Measurements from ENCODE around the gene CAMLG. TPM values are rescaled to one million over a fixed set of nuclear protein-coding genes. Genes with fewer than 3 reads are reported as not detected.

CAMLG gene
- total and polyA plus RNA-seq, 9 of the 15 experiments (the other 6 are each of a cell fraction or from before 2014, with no cell fraction given) = 11.3 to 22.0 (median 16.3) TPM

GRCh38 chr5:134758504-134759341 lies 20.4 kb downstream of the CAMLG start, which contains the start of gene DDX46 (continued):
- TF ChIP-seq, protein P1, sequence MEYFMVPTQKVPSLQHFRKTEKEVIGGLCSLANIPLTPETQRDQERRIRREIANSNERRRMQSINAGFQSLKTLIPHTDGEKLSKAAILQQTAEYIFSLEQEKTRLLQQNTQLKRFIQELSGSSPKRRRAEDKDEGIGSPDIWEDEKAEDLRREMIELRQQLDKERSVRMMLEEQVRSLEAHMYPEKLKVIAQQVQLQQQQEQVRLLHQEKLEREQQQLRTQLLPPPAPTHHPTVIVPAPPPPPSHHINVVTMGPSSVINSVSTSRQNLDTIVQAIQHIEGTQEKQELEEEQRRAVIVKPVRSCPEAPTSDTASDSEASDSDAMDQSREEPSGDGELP (CRISPR knock-in tag; IDR thresholded peaks at IDR 0.05; ENCODE audit: borderline replicate concordance) = peak; percentile 99
- TF ChIP-seq, protein P2, sequence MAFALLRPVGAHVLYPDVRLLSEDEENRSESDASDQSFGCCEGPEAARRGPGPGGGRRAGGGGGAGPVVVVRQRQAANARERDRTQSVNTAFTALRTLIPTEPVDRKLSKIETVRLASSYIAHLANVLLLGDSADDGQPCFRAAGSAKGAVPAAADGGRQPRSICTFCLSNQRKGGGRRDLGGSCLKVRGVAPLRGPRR (CRISPR knock-in tag; IDR thresholded peaks at IDR 0.05) = no peak
- TF ChIP-seq PRMT5 (CRISPR knock-in tag; IDR thresholded peaks at IDR 0.05) = no peak
- peak; percentile 85 for TF ChIP-seq MYC (IDR thresholded peaks at IDR 0.05; ENCODE audit: low read depth, low read length)
- TF ChIP-seq MYC (CRISPR knock-in tag; IDR thresholded peaks at IDR 0.05; ENCODE audit: borderline replicate concordance, low read depth) = no peak
- no peak for TF ChIP-seq PATZ1 (CRISPR knock-in tag; IDR thresholded peaks at IDR 0.05; ENCODE audit: borderline replicate concordance)
- TF ChIP-seq, protein P3, sequence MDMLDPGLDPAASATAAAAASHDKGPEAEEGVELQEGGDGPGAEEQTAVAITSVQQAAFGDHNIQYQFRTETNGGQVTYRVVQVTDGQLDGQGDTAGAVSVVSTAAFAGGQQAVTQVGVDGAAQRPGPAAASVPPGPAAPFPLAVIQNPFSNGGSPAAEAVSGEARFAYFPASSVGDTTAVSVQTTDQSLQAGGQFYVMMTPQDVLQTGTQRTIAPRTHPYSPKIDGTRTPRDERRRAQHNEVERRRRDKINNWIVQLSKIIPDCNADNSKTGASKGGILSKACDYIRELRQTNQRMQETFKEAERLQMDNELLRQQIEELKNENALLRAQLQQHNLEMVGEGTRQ (CRISPR knock-in tag; IDR thresholded peaks at IDR 0.05) = no peak
- peak in 1 of 2 experiments; percentile 22; a peak in 1 of 4 replicates for TF ChIP-seq ETV6 (IDR thresholded peaks at IDR 0.05; ENCODE audit: borderline replicate concordance in 1 of 2, low read depth in 2 of 2, low read length in 1 of 2)
- TF ChIP-seq ETV6 (CRISPR knock-in tag; IDR thresholded peaks at IDR 0.05; ENCODE audit: borderline replicate concordance) = no peak; the same call in 1 of the 2 replicates
- TF ChIP-seq ARID2 (IDR thresholded peaks at IDR 0.05) = no peak
- TF ChIP-seq ZNF217 (CRISPR knock-in tag; IDR thresholded peaks at IDR 0.05) = no peak
- peak; percentile 61 for TF ChIP-seq FUS (optimal IDR thresholded peaks at IDR 0.05; ENCODE audit: low read depth, low read length)
- TF ChIP-seq NFATC3 (IDR thresholded peaks at IDR 0.05) = no peak
- peak; percentile 89 for TF ChIP-seq PHF20 (IDR thresholded peaks at IDR 0.05; ENCODE audit: partially characterized antibody)
- peak; percentile 85 for TF ChIP-seq MAX (CRISPR knock-in tag; IDR thresholded peaks at IDR 0.05)
- no peak for TF ChIP-seq POU5F1 (IDR thresholded peaks at IDR 0.05; ENCODE audit: borderline replicate concordance, low read depth, low read length, partially characterized antibody)
- no peak for TF ChIP-seq ZNF764 (CRISPR knock-in tag; IDR thresholded peaks at IDR 0.05; ENCODE audit: low read depth)
- TF ChIP-seq ZNF707 (CRISPR knock-in tag; conservative IDR thresholded peaks at IDR 0.05) = no peak
- no peak for TF ChIP-seq ILK (tag; IDR thresholded peaks at IDR 0.05; ENCODE audit: borderline replicate concordance, low read depth)
- 0 out of 2 replicates have a peak, but pooled peaks have one; percentile 70 for TF ChIP-seq E2F1 (CRISPR knock-in tag; IDR thresholded peaks at IDR 0.05)
- no peak for TF ChIP-seq CHCHD3 (CRISPR knock-in tag; IDR thresholded peaks at IDR 0.05)
- TF ChIP-seq RB1 (IDR thresholded peaks at IDR 0.05; ENCODE audit: low read depth) = peak; percentile 97

All from K562 (cell line).